GM12875 (cell line): ENCODE measurements around the gene FAM98B.

Source experiments
- H3K4me3 ChIP-seq: one replicate; pipeline ENCODE4 v1.5.1; 2011; ENCODE audit warnings: low read depth, low read length, control low read depth
- TF ChIP-seq, protein P1 (sequence below): IDR thresholded peaks from 2 replicates; pipeline ENCODE4 v1.5.1; 2011; ENCODE audit warnings: low read depth, mild to moderate bottlenecking, control low read depth, inconsistent platforms, low read length, moderate library complexity, borderline replicate concordance; ENCODE audit not compliant: insufficient read depth

FAM98B gene

DNA sequence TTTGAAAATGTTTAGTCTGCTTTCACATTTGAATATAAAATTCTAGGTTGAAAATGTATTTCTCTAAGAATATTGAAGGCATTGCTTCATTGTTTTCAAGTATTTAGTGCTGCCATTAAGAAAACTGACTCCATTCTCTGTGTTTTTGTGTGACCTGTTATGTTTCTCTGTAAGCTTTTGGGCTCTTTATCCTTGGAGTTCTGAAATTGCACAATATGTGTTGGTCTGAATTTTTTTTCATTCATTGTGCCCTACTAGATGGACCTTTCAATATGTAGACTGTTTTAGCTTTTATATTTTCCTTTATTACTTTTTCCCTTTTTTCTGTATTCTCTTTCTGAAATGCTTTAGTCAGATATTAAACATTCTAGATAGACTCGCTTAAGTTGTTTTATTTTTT is 22.2 kb downstream of the FAM98B start:
- no peak overlapping the region for H3K4me3 ChIP-seq
- TF ChIP-seq, protein P1, sequence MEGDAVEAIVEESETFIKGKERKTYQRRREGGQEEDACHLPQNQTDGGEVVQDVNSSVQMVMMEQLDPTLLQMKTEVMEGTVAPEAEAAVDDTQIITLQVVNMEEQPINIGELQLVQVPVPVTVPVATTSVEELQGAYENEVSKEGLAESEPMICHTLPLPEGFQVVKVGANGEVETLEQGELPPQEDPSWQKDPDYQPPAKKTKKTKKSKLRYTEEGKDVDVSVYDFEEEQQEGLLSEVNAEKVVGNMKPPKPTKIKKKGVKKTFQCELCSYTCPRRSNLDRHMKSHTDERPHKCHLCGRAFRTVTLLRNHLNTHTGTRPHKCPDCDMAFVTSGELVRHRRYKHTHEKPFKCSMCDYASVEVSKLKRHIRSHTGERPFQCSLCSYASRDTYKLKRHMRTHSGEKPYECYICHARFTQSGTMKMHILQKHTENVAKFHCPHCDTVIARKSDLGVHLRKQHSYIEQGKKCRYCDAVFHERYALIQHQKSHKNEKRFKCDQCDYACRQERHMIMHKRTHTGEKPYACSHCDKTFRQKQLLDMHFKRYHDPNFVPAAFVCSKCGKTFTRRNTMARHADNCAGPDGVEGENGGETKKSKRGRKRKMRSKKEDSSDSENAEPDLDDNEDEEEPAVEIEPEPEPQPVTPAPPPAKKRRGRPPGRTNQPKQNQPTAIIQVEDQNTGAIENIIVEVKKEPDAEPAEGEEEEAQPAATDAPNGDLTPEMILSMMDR = no peak

GRCh38 chr15:38477637-38478036 is 23.7 kb downstream of the FAM98B start:
- no peak overlapping the region for H3K4me3 ChIP-seq
- TF ChIP-seq, protein P1 = no peak

GRCh38 chr15:38479266-38479665 is 25.3 kb downstream of the FAM98B start:
- H3K4me3 ChIP-seq = no peak overlapping the region
- TF ChIP-seq, protein P1 = no peak

GRCh38 chr15:38479756-38480155 is 25.8 kb downstream of the FAM98B start:
- no peak overlapping the region for H3K4me3 ChIP-seq
- TF ChIP-seq, protein P1 = no peak

DNA sequence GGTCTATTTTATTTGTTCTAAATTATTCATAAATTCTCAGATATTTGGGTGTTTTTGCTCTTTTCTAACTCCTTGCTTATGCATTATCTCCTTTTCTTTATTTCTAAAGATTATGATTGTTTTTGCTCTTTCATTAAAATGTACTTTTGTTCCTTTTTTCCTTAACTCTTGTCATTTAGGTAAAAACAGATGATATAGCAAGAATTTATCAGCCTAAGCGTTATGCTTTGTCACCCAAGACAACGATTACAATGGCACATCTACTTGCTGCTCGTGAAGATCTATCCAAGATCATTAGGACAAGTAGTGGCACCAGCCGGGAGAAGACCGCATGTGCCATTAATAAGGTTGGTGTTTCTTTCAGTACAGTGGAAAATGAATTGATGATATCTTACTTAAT is 27.2 kb downstream of the FAM98B start:
- TF ChIP-seq, protein P1 = no peak
- H3K4me3 ChIP-seq = no peak overlapping the region

DNA sequence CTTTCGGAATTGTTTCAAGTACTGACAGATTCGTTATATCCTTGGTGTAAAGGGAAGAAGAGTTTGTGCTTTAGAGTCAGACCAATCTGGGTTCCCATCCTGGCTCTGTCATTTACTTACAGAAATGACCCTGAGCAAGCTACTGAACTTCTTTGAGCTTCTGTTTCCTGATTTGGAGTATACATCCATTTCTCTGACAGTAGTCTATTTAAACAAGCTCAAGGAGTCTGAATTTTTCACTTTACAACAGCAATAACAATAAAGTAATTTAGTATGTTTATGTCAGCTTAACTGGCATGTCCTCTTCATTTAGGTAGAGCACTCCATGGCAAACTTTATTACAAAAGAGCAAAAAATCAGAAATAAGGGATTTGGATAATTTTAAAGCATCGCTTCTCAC is 27.8 kb downstream of the FAM98B start:
- TF ChIP-seq, protein P1 = no peak
- no peak overlapping the region for H3K4me3 ChIP-seq

- no peak overlapping the region for H3K4me3 ChIP-seq
- TF ChIP-seq, protein P1 = no peak
Observed at GRCh38 chr15:38482572-38482971, 28.6 kb downstream of the FAM98B start.
